ENCODE measurements around the gene SLC16A9.

The SLC16A9 gene

GRCh38 chr10:59718257-59718656, 8.6 kb upstream of the SLC16A9 start:
- DNase-seq (ENCODE audit: low read depth): no peak

- no peak for DNase-seq (ENCODE audit: low read depth)
Measured at GRCh38 chr10:59713196-59713821, 3.7 kb upstream of the SLC16A9 start.

GRCh38 chr10:59711871-59712494, 2.3 kb upstream of the SLC16A9 start:
- no peak for DNase-seq (ENCODE audit: low read depth)

- DNase-seq (ENCODE audit: low read depth): no peak
Measured at GRCh38 chr10:59708816-59709394, 745 bp downstream of the SLC16A9 start.

- DNase-seq (ENCODE audit: low read depth): no peak
Measured at GRCh38 chr10:59706851-59707797, 2.5 kb downstream of the SLC16A9 start.

- no peak for DNase-seq (ENCODE audit: low read depth)
Measured at GRCh38 chr10:59705931-59706330, 3.7 kb downstream of the SLC16A9 start.

- DNase-seq (ENCODE audit: low read depth): no peak
Measured at GRCh38 chr10:59704630-59705029, 5.0 kb downstream of the SLC16A9 start.

- no peak for DNase-seq (ENCODE audit: low read depth)
Measured at GRCh38 chr10:59702347-59702746, 7.3 kb downstream of the SLC16A9 start.

- DNase-seq (ENCODE audit: low read depth): no peak
Measured at GRCh38 chr10:59700709-59701108, 8.9 kb downstream of the SLC16A9 start.

- no peak for DNase-seq (ENCODE audit: low read depth)
Measured at GRCh38 chr10:59698326-59698725, 11.3 kb downstream of the SLC16A9 start.

GRCh38 chr10:59695637-59696036, 14.0 kb downstream of the SLC16A9 start:
- no peak for DNase-seq (ENCODE audit: low read depth)

GRCh38 chr10:59694936-59695335, 14.7 kb downstream of the SLC16A9 start:
- no peak for DNase-seq (ENCODE audit: low read depth)

- no peak for DNase-seq (ENCODE audit: low read depth)
Measured at GRCh38 chr10:59692113-59692512, 17.5 kb downstream of the SLC16A9 start.

- DNase-seq (ENCODE audit: low read depth): no peak
Measured at GRCh38 chr10:59688921-59689351, 20.7 kb downstream of the SLC16A9 start.

GRCh38 chr10:59687657-59688056, 22.0 kb downstream of the SLC16A9 start:
- DNase-seq (ENCODE audit: low read depth): no peak

- no peak for DNase-seq (ENCODE audit: low read depth)
Measured at GRCh38 chr10:59684006-59684405, 25.6 kb downstream of the SLC16A9 start.

GRCh38 chr10:59682986-59683937, 26.4 kb downstream of the SLC16A9 start:
- no peak for DNase-seq (ENCODE audit: low read depth)

GRCh38 chr10:59680199-59680598, 29.5 kb downstream of the SLC16A9 start:
- no peak for DNase-seq (ENCODE audit: low read depth)

- no peak for DNase-seq (ENCODE audit: low read depth)
Measured at GRCh38 chr10:59678884-59679301, 30.8 kb downstream of the SLC16A9 start.

GRCh38 chr10:59677253-59677831, 32.3 kb downstream of the SLC16A9 start:
- DNase-seq (ENCODE audit: low read depth): no peak

GRCh38 chr10:59675812-59676211, 33.8 kb downstream of the SLC16A9 start:
- DNase-seq (ENCODE audit: low read depth): no peak
